ENCODE measurements around the gene CNIH2. TPM values are rescaled to one million over a fixed set of nuclear protein-coding genes. Genes with fewer than 3 reads are reported as not detected.

Gene CNIH2
- total and polyA plus RNA-seq, 8 donors: 0.81 to 5.2 (median 3.6) TPM

DNA sequence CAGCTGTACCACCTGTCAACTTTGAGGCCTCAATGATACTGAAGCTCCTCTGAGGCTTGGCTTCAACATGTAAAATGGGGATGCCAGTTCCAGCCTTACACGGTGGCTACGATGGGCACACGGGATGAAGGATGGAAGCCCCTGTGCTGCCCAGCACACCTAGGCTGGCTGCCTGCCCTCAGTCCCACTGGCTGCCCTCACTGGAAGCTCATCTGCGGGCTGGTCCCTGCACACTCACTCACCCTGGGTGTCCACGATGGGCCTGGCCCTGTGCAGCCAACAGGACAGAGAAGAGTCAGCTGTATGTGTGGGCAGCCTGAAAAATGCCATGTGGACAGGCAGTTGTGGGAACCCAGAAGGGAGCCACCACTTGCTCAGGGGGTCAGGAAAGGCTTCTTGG is 8.7 kb downstream of the CNIH2 start:
- DNase-seq: no peak
- no peak for ATAC-seq
- H3K9me3 ChIP-seq: no peaks in the 10 kb centered on the region
- TF ChIP-seq CTCF (IDR thresholded peaks at IDR 0.05): no peak
- H3K27me3 ChIP-seq: peaks cover 5 to 20% of the 10 kb centered on the region in 2 donors
- intact Hi-C loops (cut with DNase I): no loop called here
- no peak overlapping the region for H3K27ac ChIP-seq
- peaks cover 0 to 20% of the 10 kb centered on the region in 2 donors for H3K36me3 ChIP-seq
- H3K4me3 ChIP-seq: no peak overlapping the region
- peaks cover 12 to 40% of the 10 kb centered on the region in 2 donors for H3K4me1 ChIP-seq

DNA sequence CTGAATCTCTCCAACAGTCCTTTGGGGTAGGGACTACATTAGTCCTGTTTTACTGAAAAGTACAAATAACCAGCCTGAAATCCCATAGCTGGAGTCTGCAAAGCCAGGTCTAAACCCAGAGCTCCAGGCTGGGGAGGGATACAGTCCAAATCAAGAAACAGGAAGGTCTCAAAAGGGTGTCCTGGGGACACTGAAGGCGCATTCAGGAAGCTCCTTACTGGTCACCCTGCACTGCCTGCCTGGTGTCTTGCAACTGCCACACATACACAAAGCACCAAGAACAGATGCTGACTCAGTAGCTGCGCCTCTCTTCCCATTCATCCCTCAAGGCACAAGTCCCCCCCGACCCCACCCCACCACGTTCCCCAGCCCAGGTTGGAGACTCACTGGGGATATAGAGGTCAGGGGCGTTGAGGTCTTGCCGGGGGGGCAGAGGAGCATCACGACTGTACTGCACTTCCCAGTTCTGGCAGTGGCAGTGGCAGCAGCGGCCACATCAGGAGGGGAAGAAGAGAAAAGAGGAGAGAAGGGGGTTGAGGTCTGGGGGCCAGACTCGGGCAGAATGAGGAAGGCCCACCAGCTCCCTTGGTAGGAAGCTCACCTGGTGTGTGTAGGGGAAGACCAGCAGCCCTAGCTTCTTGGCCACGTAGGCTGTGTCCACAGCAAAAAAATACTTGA is 9.4 kb downstream of the CNIH2 start:
- peak overlapping the region in 1 of 2 donors; percentile 69 for H3K4me3 ChIP-seq
- peaks cover 16 to 39% of the 10 kb centered on the region in 2 donors for H3K4me1 ChIP-seq
- DNase-seq (no peak), ATAC-seq (no peak)
- peaks cover 11 to 26% of the 10 kb centered on the region in 2 donors for H3K27me3 ChIP-seq
- H3K36me3 ChIP-seq: peaks cover 0 to 20% of the 10 kb centered on the region in 2 donors
- no peaks in the 10 kb centered on the region for H3K9me3 ChIP-seq
- no peak overlapping the region for H3K27ac ChIP-seq
- no peak for TF ChIP-seq CTCF (IDR thresholded peaks at IDR 0.05)
- intact Hi-C loops (cut with DNase I): no loop called here

DNA sequence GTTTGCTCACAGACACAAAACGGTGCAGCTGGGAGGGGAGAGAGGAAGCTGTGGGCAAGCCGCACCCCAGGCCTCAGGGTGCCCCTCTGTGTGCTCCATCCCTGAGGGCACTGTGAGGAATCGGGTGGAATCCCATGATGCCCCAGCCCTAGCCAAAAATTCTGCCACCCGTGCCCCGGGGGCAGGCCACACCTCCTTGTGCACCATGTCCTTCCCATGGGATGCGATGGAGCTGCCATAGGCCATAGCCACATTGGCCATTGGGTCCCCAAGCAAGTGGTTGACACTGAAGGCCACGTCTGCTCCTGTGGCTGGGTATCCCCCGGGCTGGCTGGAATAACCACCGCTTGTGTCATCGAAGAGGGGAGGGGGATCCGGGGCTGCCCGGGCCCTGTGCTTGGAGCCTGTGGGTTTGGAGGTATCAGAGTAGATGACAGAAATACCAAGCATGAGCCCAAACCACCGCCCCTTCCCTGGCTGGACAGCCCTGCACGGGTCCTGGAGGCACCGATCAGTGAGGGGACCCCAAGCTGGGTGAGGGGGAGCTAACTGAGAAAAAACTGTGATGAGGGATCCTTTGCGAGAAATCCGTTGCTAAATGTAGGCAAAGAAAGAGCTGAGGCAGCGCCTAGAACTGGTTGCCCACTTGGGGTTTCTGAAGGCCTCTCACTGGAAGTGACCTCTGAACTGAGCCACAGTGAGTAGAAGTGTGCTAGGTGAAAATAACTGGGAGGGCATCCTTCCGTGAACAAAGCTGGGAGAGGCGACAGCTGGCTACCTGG is 10.1 kb downstream of the CNIH2 start:
- intact Hi-C loops (cut with DNase I): no loop called here
- ATAC-seq: peak; percentile 1

GRCh38 chr11:66288671-66289547 is 10.9 kb downstream of the CNIH2 start, which contains the start of gene YIF1A:
Gene YIF1A (minus strand): TSS chr11:66289143. CDS start chr11:66288985, 158 bp downstream.
- no peak for TF ChIP-seq CTCF (IDR thresholded peaks at IDR 0.05)
- ATAC-seq: peak; percentile 96
- H3K4me3 ChIP-seq: peak within 1 kb of the TSS; percentile 69 to 75
- H3K36me3 ChIP-seq: peaks cover 0 to 15% of the 10 kb centered on the region in 2 donors
- H3K4me1 ChIP-seq: peaks cover 16 to 33% of the 10 kb centered on the region in 2 donors
- H3K27me3 ChIP-seq: peaks cover 19 to 42% of the 10 kb centered on the region in 2 donors
- no peaks in the 10 kb centered on the region for H3K9me3 ChIP-seq
- H3K27ac ChIP-seq: peak within 1 kb of the TSS; percentile 89 to 92
- intact Hi-C loops (cut with DNase I): no loop called here
- peak; percentile 97 to 99 (median 98) for DNase-seq

More for the DNA sequence above, 10.1 kb downstream of the CNIH2 start:
- no peaks in the 10 kb centered on the region for H3K9me3 ChIP-seq
- peaks cover 14 to 34% of the 10 kb centered on the region in 2 donors for H3K27me3 ChIP-seq
- no peak for TF ChIP-seq CTCF (IDR thresholded peaks at IDR 0.05)
- H3K36me3 ChIP-seq: peaks cover 0 to 20% of the 10 kb centered on the region in 2 donors
- H3K27ac ChIP-seq: peak overlapping the region; percentile 89 to 92
- DNase-seq: no peak
- H3K4me3 ChIP-seq: peak overlapping the region; percentile 69 to 75
- peaks cover 16 to 33% of the 10 kb centered on the region in 2 donors for H3K4me1 ChIP-seq

Measured in left lung (tissue), 10 donors.